A549 (cell line): ENCODE results near the gene ZNF697.

ENCODE experiments used
- CTCF ChIP-seq: fragments of >200 bp; sonication (Bioruptor Twin); formaldehyde crosslinking; IDR thresholded peaks from 3 replicates; pipeline ENCODE4 v1.5.1; 2016
- KDM5A ChIP-seq: fragments of 200-600 bp; sonication (generic); IDR thresholded peaks from 2 replicates; pipeline ENCODE4 v1.6.1; 2016; ENCODE audit warnings: antibody characterized with exemption, mild to moderate bottlenecking

DNA sequence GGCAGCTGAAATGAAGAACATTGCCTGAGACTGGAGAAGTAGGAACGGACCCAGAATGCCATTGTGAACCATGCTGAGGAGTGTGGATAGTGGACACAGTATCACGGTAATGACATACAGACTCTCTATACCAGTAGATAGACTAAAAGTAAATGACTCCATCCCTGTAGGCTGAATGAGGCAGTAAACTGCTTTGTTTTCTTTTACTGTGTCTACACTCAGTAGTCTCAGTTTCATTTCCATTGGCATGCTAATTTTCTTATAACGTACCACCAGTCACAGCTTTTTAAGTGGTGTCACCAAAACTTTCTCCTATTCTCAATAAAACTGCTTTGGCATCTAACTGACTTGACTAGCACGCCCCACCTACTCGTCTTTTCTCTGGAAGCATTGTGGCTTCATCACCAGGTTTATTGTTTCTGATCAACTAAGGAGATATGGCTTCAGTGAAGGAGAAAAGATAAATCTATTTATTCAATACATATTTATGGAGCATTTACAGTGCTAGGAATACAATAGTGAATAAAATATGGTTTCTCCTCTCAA lies 8.4 kb upstream of the ZNF697 start:
- TF ChIP-seq CTCF, result no peak
- no peak for TF ChIP-seq KDM5A
